Femur (tissue), 1 donor: ENCODE results near the gene PNPLA5.

Experiments
- DNase-seq: peaks from one replicate; pipeline ENCODE4 v3.0.0-alpha.2; 2017

Gene PNPLA5

GRCh38 chr22:43852573-43853327, 39.1 kb downstream of the PNPLA5 start:
- no peak for DNase-seq

GRCh38 chr22:43851979-43852307, 39.9 kb downstream of the PNPLA5 start:
- no peak for DNase-seq

- DNase-seq: no peak
These were observed 40.5 kb downstream of the PNPLA5 start for GRCh38 chr22:43851058-43851978.

GRCh38 chr22:43850529-43850928, 41.3 kb downstream of the PNPLA5 start:
- DNase-seq: no peak

GRCh38 chr22:43849731-43850130, 42.1 kb downstream of the PNPLA5 start:
- no peak for DNase-seq

- DNase-seq: no peak
These were observed 43.2 kb downstream of the PNPLA5 start for GRCh38 chr22:43848366-43849171.

GRCh38 chr22:43847376-43848289, 44.2 kb downstream of the PNPLA5 start:
- no peak for DNase-seq

- no peak for DNase-seq
These were observed 44.8 kb downstream of the PNPLA5 start for GRCh38 chr22:43846966-43847365.

- DNase-seq: no peak
These were observed 45.8 kb downstream of the PNPLA5 start for GRCh38 chr22:43845981-43846380.

GRCh38 chr22:43844560-43845545, 47.0 kb downstream of the PNPLA5 start:
- no peak for DNase-seq

GRCh38 chr22:43843783-43844530, 47.9 kb downstream of the PNPLA5 start:
- DNase-seq: no peak

GRCh38 chr22:43841742-43842141, 50.1 kb downstream of the PNPLA5 start:
- no peak for DNase-seq

- DNase-seq: no peak
These were observed 51.0 kb downstream of the PNPLA5 start for GRCh38 chr22:43840851-43841250.

GRCh38 chr22:43840431-43840830, 51.4 kb downstream of the PNPLA5 start:
- no peak for DNase-seq

- no peak for DNase-seq
These were observed 52.0 kb downstream of the PNPLA5 start for GRCh38 chr22:43839781-43840180.

GRCh38 chr22:43838571-43839307, 53.1 kb downstream of the PNPLA5 start:
- DNase-seq: no peak

GRCh38 chr22:43838161-43838560, 53.7 kb downstream of the PNPLA5 start:
- DNase-seq: no peak

GRCh38 chr22:43837666-43838065, 54.1 kb downstream of the PNPLA5 start:
- DNase-seq: no peak

- DNase-seq: no peak
These were observed 56.1 kb downstream of the PNPLA5 start for GRCh38 chr22:43835736-43836135.
